Measurements from ENCODE around the gene FAM184A. TPM values are rescaled to one million over a fixed set of nuclear protein-coding genes. Genes with fewer than 3 reads are reported as not detected.

FAM184A gene
- total and polyA plus RNA-seq, 2 of the 13 experiments (the other 11 are each of a cell fraction or from before 2014, with no cell fraction given) = 7.0 to 18.0 TPM

DNA sequence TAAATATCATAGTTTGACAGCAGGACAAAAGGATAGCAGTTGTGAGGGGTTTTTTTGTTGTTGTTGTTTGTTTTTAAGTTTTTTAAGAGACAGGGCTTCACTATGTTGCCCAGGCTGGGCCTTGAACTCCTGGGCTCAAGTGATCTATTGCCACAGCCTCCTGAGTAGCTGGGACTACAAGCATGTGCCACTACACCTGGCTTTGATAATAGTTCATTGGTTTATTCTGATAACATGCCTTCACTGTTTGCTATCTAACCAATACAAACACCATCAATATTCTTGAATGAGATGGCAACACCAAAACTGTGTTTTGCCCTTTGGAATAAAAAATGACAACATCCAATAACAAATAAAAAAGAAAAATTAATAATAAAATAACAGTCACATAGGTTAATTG is 41.2 kb downstream of the FAM184A start:
- no peak overlapping the region for H2AFZ ChIP-seq (ENCODE audit: low read length)
- H3K4me1 ChIP-seq (ENCODE audit: insufficient read depth, low read length) = peaks cover 12% of the 10 kb centered on the region
- TF ChIP-seq ZNF10 (CRISPR knock-in tag; IDR thresholded peaks at IDR 0.05; ENCODE audit: borderline replicate concordance, low read depth) (no peak), ARID2 (CRISPR knock-in tag; IDR thresholded peaks at IDR 0.05; ENCODE audit: borderline replicate concordance) (no peak), GTF3A (CRISPR knock-in tag; conservative IDR thresholded peaks at IDR 0.05) (no peak), FOXA3 (CRISPR knock-in tag; IDR thresholded peaks at IDR 0.05) (no peak), RORA (CRISPR knock-in tag; IDR thresholded peaks at IDR 0.05) (no peak), ZNF253 (CRISPR knock-in tag; IDR thresholded peaks at IDR 0.05; ENCODE audit: borderline replicate concordance) (no peak), ZFP90 (CRISPR knock-in tag; IDR thresholded peaks at IDR 0.05; ENCODE audit: borderline replicate concordance) (no peak), ZFYVE20 (CRISPR knock-in tag; IDR thresholded peaks at IDR 0.05; ENCODE audit: borderline replicate concordance, low read depth) (no peak)
- TF ChIP-seq, protein P1, sequence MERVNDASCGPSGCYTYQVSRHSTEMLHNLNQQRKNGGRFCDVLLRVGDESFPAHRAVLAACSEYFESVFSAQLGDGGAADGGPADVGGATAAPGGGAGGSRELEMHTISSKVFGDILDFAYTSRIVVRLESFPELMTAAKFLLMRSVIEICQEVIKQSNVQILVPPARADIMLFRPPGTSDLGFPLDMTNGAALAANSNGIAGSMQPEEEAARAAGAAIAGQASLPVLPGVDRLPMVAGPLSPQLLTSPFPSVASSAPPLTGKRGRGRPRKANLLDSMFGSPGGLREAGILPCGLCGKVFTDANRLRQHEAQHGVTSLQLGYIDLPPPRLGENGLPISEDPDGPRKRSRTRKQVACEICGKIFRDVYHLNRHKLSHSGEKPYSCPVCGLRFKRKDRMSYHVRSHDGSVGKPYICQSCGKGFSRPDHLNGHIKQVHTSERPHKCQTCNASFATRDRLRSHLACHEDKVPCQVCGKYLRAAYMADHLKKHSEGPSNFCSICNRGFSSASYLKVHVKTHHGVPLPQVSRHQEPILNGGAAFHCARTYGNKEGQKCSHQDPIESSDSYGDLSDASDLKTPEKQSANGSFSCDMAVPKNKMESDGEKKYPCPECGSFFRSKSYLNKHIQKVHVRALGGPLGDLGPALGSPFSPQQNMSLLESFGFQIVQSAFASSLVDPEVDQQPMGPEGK (CRISPR knock-in tag; IDR thresholded peaks at IDR 0.05) = no peak
- TF ChIP-seq, protein P2, sequence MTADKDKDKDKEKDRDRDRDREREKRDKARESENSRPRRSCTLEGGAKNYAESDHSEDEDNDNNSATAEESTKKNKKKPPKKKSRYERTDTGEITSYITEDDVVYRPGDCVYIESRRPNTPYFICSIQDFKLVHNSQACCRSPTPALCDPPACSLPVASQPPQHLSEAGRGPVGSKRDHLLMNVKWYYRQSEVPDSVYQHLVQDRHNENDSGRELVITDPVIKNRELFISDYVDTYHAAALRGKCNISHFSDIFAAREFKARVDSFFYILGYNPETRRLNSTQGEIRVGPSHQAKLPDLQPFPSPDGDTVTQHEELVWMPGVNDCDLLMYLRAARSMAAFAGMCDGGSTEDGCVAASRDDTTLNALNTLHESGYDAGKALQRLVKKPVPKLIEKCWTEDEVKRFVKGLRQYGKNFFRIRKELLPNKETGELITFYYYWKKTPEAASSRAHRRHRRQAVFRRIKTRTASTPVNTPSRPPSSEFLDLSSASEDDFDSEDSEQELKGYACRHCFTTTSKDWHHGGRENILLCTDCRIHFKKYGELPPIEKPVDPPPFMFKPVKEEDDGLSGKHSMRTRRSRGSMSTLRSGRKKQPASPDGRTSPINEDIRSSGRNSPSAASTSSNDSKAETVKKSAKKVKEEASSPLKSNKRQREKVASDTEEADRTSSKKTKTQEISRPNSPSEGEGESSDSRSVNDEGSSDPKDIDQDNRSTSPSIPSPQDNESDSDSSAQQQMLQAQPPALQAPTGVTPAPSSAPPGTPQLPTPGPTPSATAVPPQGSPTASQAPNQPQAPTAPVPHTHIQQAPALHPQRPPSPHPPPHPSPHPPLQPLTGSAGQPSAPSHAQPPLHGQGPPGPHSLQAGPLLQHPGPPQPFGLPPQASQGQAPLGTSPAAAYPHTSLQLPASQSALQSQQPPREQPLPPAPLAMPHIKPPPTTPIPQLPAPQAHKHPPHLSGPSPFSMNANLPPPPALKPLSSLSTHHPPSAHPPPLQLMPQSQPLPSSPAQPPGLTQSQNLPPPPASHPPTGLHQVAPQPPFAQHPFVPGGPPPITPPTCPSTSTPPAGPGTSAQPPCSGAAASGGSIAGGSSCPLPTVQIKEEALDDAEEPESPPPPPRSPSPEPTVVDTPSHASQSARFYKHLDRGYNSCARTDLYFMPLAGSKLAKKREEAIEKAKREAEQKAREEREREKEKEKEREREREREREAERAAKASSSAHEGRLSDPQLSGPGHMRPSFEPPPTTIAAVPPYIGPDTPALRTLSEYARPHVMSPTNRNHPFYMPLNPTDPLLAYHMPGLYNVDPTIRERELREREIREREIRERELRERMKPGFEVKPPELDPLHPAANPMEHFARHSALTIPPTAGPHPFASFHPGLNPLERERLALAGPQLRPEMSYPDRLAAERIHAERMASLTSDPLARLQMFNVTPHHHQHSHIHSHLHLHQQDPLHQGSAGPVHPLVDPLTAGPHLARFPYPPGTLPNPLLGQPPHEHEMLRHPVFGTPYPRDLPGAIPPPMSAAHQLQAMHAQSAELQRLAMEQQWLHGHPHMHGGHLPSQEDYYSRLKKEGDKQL (CRISPR knock-in tag; IDR thresholded peaks at IDR 0.05; ENCODE audit: low read depth) = no peak
- TF ChIP-seq, protein P3, sequence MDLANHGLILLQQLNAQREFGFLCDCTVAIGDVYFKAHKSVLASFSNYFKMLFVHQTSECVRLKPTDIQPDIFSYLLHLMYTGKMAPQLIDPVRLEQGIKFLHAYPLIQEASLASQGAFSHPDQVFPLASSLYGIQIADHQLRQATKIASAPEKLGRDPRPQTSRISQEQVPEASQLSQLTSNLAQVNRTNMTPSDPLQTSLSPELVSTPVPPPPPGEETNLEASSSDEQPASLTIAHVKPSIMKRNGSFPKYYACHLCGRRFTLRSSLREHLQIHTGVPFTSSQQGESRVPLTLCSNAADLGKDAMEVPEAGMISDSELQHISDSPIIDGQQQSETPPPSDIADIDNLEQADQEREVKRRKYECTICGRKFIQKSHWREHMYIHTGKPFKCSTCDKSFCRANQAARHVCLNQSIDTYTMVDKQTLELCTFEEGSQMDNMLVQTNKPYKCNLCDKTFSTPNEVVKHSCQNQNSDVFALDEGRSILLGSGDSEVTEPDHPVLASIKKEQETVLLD (CRISPR knock-in tag; IDR thresholded peaks at IDR 0.05; ENCODE audit: low read depth) = no peak
- TF ChIP-seq, protein P4, sequence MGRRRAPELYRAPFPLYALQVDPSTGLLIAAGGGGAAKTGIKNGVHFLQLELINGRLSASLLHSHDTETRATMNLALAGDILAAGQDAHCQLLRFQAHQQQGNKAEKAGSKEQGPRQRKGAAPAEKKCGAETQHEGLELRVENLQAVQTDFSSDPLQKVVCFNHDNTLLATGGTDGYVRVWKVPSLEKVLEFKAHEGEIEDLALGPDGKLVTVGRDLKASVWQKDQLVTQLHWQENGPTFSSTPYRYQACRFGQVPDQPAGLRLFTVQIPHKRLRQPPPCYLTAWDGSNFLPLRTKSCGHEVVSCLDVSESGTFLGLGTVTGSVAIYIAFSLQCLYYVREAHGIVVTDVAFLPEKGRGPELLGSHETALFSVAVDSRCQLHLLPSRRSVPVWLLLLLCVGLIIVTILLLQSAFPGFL (CRISPR knock-in tag; IDR thresholded peaks at IDR 0.05) = no peak
- TF ChIP-seq, protein P5, sequence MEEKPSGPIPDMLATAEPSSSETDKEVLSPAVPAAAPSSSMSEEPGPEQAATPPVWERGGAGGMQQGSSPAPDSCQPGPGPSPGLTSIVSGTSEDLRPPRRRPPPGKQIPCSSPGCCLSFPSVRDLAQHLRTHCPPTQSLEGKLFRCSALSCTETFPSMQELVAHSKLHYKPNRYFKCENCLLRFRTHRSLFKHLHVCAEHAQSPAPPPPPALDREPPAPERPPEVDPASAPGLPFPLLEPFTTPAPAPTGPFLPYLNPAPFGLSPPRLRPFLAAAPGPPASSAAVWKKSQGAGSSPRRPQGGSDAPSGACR (CRISPR knock-in tag; IDR thresholded peaks at IDR 0.05) = no peak
- ChIA-PET POLR2A (no interaction called here), CTCF (ENCODE audit: low intra/inter-chr PET ratio, low total read pairs) (no interaction called here)
- H3K4me3 ChIP-seq (replicated peaks in 1 of 3; ENCODE audit: insufficient read depth in 1 of 3, low read depth in 2 of 3, low read length in 3 of 3) = no peak overlapping the region
- no TSS peak for BruUV-seq (replicated peaks)
- no peak overlapping the region for H3K9ac ChIP-seq (ENCODE audit: insufficient read depth, low read depth, low read length)
- H3K9me3 ChIP-seq (ENCODE audit: low read length) = no peaks in the 10 kb centered on the region
- no peaks in the 10 kb centered on the region for H3K36me3 ChIP-seq (replicated peaks in 1 of 2; ENCODE audit: control insufficient read depth in 1 of 2, insufficient read depth in 2 of 2, low read length in 2 of 2)
- DNase-seq (ENCODE audit: low spot score) (no peak), ATAC-seq (no peak), FAIRE-seq (no peak)
- in situ Hi-C loops (cut with HindIII; ENCODE audit: extremely low pct_ligation_motif_present, low pct_unique_long_range_greater_than_20kb) (no loop called here), intact Hi-C loops (cut with micrococcal nuclease; ENCODE audit: unreplicated experiment) (no loop called here)
- H3K27me3 ChIP-seq (ENCODE audit: control insufficient read depth in 1 of 2, insufficient read depth in 2 of 2, low read length in 2 of 2) = no peaks in the 10 kb centered on the region
- no peaks in the 10 kb centered on the region for H3K79me2 ChIP-seq (ENCODE audit: insufficient read depth, low read length)
- H3K27ac ChIP-seq (ENCODE audit: extremely low read length, insufficient read depth, low read length) = no peak overlapping the region
- no peak overlapping the region for H3K4me2 ChIP-seq (ENCODE audit: low read depth, low read length)
- H4K20me1 ChIP-seq (ENCODE audit: insufficient read depth, low read length) = no peaks in the 10 kb centered on the region
